A549 (cell line): ENCODE data around the gene PLEKHG3. TPM values are rescaled to one million over a fixed set of nuclear protein-coding genes. Genes with fewer than 3 reads are reported as not detected.
A peak's percentile ranks its signal among the peaks of the same experiment; 100 is the strongest.

ENCODE experiments used
- ATAC-seq, 2 experiments: fragments of 200-7000 bp in 1 of 2; fragments of >200 bp in 1 of 2; cut with Nextera tagmentation in 1 of 2; cut with Tn5 transposase in 1 of 2; 3 replicates each; pipeline versions ENCODE4 v1.8.0 to v1.9.1; 2018 to 2020; ENCODE audit warnings: mild to moderate bottlenecking in 1 of 2, moderate library complexity in 1 of 2
- CTCF ChIA-PET: fragments of 300-600 bp; sonication (Branson Sonifier 250); formaldehyde crosslinking; extraction: SDS; loops from one replicate; lab custom pipeline; 2021; ENCODE audit warnings: antibody characterized with exemption, inconsistent platforms; lab: Yijun Ruan, JAX
- POLR2A ChIA-PET: fragments of 350-600 bp; formaldehyde crosslinking; extraction: SDS; loops from one replicate; lab custom pipeline; 2021; ENCODE audit warnings: antibody characterized with exemption, inconsistent platforms; lab: Yijun Ruan, JAX
- DNase-seq, 2 experiments: peaks; one replicate each; pipeline versions ENCODE4 v3.0.0 to v3.0.0-alpha.2; 2011 to 2016; ENCODE audit warnings: low read depth in 1 of 2, low spot score in 1 of 2
- FAIRE-seq: peaks from 2 replicates; lab custom pipeline; 2011; peaks lifted over from hg19 to GRCh38; lab: Jason Lieb, UNC
- H3K27ac ChIP-seq, 2 experiments: fragments of >200 bp; sonication (Bioruptor Twin); formaldehyde crosslinking; 3 replicates each; pipeline ENCODE4 v1.5.1; 2016 to 2017
- H3K4me1 ChIP-seq: fragments of >200 bp; sonication (Bioruptor Twin); formaldehyde crosslinking; 3 replicates; pipeline ENCODE4 v1.6.1; 2016
- H3K4me2 ChIP-seq: fragments of >200 bp; sonication (Bioruptor Twin); formaldehyde crosslinking; 3 replicates; pipeline ENCODE4 v1.6.1; 2016
- H3K4me3 ChIP-seq: fragments of >200 bp; sonication (Bioruptor Twin); formaldehyde crosslinking; 3 replicates; pipeline ENCODE4 v1.5.1; 2016
- H3K9me3 ChIP-seq: fragments of >200 bp; sonication (Bioruptor Twin); formaldehyde crosslinking; 3 replicates; pipeline ENCODE4 v1.6.1; 2016
- BHLHE40 ChIP-seq: IDR thresholded peaks from 2 replicates; pipeline ENCODE4 v1.6.1; 2012; ENCODE audit warnings: low read depth, low read length, inconsistent platforms
- CEBPB ChIP-seq, 2 experiments: fragments of >200 bp in 1 of 2; sonication (Bioruptor Twin) in 1 of 2; formaldehyde crosslinking in 1 of 2; IDR thresholded peaks; 2 replicates each; pipeline ENCODE4 v1.6.1; 2012 to 2016
- ESRRA ChIP-seq: fragments of 150-350 bp; IDR thresholded peaks from 2 replicates; pipeline ENCODE4 v1.6.1; 2014; ENCODE audit warnings: mild to moderate bottlenecking, low read length, borderline replicate concordance
- FOSL2 ChIP-seq, 2 experiments: fragments of 450-650 bp in 1 of 2; fragments of >200 bp in 1 of 2; sonication (Bioruptor Twin) in 1 of 2; formaldehyde crosslinking; IDR thresholded peaks; 2 replicates each; pipeline versions ENCODE4 v1.5.0 to v1.6.1; 2016 to 2020; ENCODE audit warnings: mild to moderate bottlenecking in 1 of 2, moderate library complexity in 1 of 2
- GATA3 ChIP-seq: IDR thresholded peaks from 2 replicates; pipeline ENCODE4 v1.6.1; 2012; ENCODE audit warnings: borderline replicate concordance
- HDAC2 ChIP-seq: fragments of 200-600 bp; sonication (generic); IDR thresholded peaks from 2 replicates; pipeline ENCODE4 v1.6.1; 2016
- HEYL ChIP-seq: fragments of 250-450 bp; sonication (Bioruptor Pico); IDR thresholded peaks from 2 replicates; pipeline ENCODE4 v1.8.0; 2021; ENCODE audit warnings: mild to moderate bottlenecking, moderate library complexity
- HOXA7 ChIP-seq: fragments of 250-450 bp; sonication (Bioruptor Pico); IDR thresholded peaks from 2 replicates; pipeline ENCODE4 v1.5.0; 2020; ENCODE audit warnings: mild to moderate bottlenecking, moderate library complexity
- HOXB13 ChIP-seq: fragments of 250-450 bp; sonication (Bioruptor Pico); IDR thresholded peaks from 2 replicates; pipeline ENCODE4 v1.5.0; 2020; ENCODE audit warnings: low read depth, mild to moderate bottlenecking, moderate library complexity
- KDM1A ChIP-seq: fragments of 200-600 bp; sonication (generic); IDR thresholded peaks from 2 replicates; pipeline ENCODE4 v1.6.1; 2016; ENCODE audit warnings: low read depth, mild to moderate bottlenecking
- NPAS2 ChIP-seq: fragments of 250-450 bp; sonication (Bioruptor Pico); IDR thresholded peaks from 2 replicates; pipeline ENCODE4 v1.8.0; 2022; ENCODE audit warnings: mild to moderate bottlenecking, moderate library complexity, borderline replicate concordance
- NR3C1 ChIP-seq: fragments of >200 bp; sonication (Bioruptor Twin); formaldehyde crosslinking; IDR thresholded peaks from 3 replicates; pipeline ENCODE4 v1.6.1; 2017
- PHF8 ChIP-seq: fragments of 200-600 bp; sonication (generic); IDR thresholded peaks from 2 replicates; pipeline ENCODE4 v1.6.1; 2016; ENCODE audit warnings: low read depth, mild to moderate bottlenecking, antibody characterized with exemption, moderate library complexity, borderline replicate concordance
- RAD21 ChIP-seq, 2 experiments: fragments of >200 bp in 1 of 2; sonication (Bioruptor Twin) in 1 of 2; formaldehyde crosslinking in 1 of 2; IDR thresholded peaks in 1 of 2; conservative IDR thresholded peaks in 1 of 2; 2 replicates in 1 of 2; 3 replicates in 1 of 2; pipeline ENCODE4 v1.6.1; 2012 to 2018; ENCODE audit warnings: inconsistent platforms in 1 of 2
- RNF2 ChIP-seq: fragments of 200-600 bp; sonication (generic); IDR thresholded peaks from 2 replicates; pipeline ENCODE4 v1.6.1; 2016; ENCODE audit warnings: low read depth, mild to moderate bottlenecking, antibody characterized with exemption, moderate library complexity, borderline replicate concordance
- SMC3 ChIP-seq: fragments of >200 bp; sonication (Bioruptor Twin); formaldehyde crosslinking; IDR thresholded peaks from 3 replicates; pipeline ENCODE4 v1.6.1; 2018; ENCODE audit warnings: inconsistent platforms
- SREBF2 ChIP-seq: fragments of 450-650 bp; IDR thresholded peaks from 2 replicates; pipeline ENCODE4 v1.6.1; 2014; ENCODE audit warnings: mild to moderate bottlenecking, moderate library complexity
- TFCP2L1 ChIP-seq: fragments of 250-450 bp; sonication (Bioruptor Pico); IDR thresholded peaks from 2 replicates; pipeline ENCODE4 v1.5.0; 2021; ENCODE audit warnings: mild to moderate bottlenecking
- ZC3H11A ChIP-seq: fragments of 450-650 bp; IDR thresholded peaks from 2 replicates; pipeline ENCODE4 v1.6.1; 2014; ENCODE audit warnings: antibody characterized with exemption, mild to moderate bottlenecking
- WGBS: methylation state at CpG from one replicate; pipeline ENCODE4 v1.1.6; 2017; ENCODE audit errors: missing lambda C conversion rate; 5-methylcytosine and 5-hydroxymethylcytosine counted together
- polyA plus RNA-seq, 4 experiments: library from polyadenylated mRNA; depleted of rRNA in 3 of 4; stranded (reverse); fragments of >200 nt; fragmentation: RNase III in 1 of 4; extraction: RNeasy Plus Mini Kit Qiagen cat#74134 plus additional on column Dnase treatment in 1 of 4; gene quantifications; 2 replicates in 3 of 4; 3 replicates in 1 of 4; pipeline ENCODE4 v1.2.3, GENCODE V29; 2011 to 2017
- TF ChIP-seq, protein P1 (sequence below): IDR thresholded peaks from 2 replicates; pipeline ENCODE4 v1.6.1; 2012
- TF ChIP-seq, protein P2 (sequence below): fragments of >200 bp; sonication (Bioruptor Twin); formaldehyde crosslinking; IDR thresholded peaks from 2 replicates; pipeline ENCODE4 v1.6.1; 2016
- TF ChIP-seq, protein P3 (sequence below): fragments of 250-450 bp; sonication (Bioruptor Pico); IDR thresholded peaks from 2 replicates; pipeline ENCODE4 v1.5.0; 2020; ENCODE audit warnings: low read depth, mild to moderate bottlenecking, moderate library complexity
- TF ChIP-seq, protein P4 (sequence below): fragments of >200 bp; sonication (Bioruptor Twin); formaldehyde crosslinking; IDR thresholded peaks from 3 replicates; pipeline ENCODE4 v1.5.1; 2016

PLEKHG3 gene
- polyA plus RNA-seq, 2 of the 4 experiments (the other 2 are of a cell fraction) = 21.9 to 30.5 TPM

DNA sequence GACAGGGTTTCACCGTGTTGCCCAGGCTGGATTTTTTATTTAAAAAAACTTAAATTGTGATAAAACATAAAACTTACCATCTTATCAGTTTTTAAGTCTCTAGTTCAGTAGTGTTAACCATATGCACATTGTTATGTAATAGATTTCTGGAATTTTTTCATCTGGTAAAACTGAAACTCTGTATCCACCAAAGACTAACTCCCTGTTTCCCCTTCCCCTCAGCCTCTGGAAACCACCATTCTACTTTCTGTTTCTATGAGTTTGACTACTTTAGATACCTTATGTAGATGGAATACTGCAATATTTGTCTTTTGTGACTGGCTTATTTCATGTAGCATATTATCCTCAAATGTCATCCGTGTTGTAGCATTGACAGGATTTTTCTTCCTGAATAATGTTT lies 12.8 kb upstream of the PLEKHG3 start:
- Histone ChIP-seq H3K27ac (no peak overlapping the region), H3K4me3 (no peak overlapping the region), H3K9me3 (no peaks in the 10 kb centered on the region), H3K4me2 (no peak overlapping the region), H3K4me1 (peaks cover 5% of the 10 kb centered on the region; the same call in 1 of the 3 replicates)
- WGBS = 84% methylated on average over 2 of the region's 2 CpGs
- no peak for DNase-seq
- CTCF ChIA-PET = interaction anchor here (1.0 to 1.1 kb wide), 2 partner anchors 55 to 74 kb away, joined by 3 read pairs; no protein-coding TSS in a partner anchor
- POLR2A ChIA-PET = no interaction called here
- no peak for FAIRE-seq
- no peak for ATAC-seq
- TF ChIP-seq, protein P1, sequence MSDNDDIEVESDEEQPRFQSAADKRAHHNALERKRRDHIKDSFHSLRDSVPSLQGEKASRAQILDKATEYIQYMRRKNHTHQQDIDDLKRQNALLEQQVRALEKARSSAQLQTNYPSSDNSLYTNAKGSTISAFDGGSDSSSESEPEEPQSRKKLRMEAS = no peak
- no peak for TF ChIP-seq HEYL (CRISPR knock-in tag)
- no peak for TF ChIP-seq ZC3H11A
- TF ChIP-seq HDAC2 = no peak
- TF ChIP-seq, protein P2, sequence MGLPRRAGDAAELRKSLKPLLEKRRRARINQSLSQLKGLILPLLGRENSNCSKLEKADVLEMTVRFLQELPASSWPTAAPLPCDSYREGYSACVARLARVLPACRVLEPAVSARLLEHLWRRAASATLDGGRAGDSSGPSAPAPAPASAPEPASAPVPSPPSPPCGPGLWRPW = no peak
- TF ChIP-seq GATA3 = no peak
- TF ChIP-seq TFCP2L1 (CRISPR knock-in tag) = no peak
- no peak for TF ChIP-seq SMC3
- no peak for TF ChIP-seq RAD21 (conservative IDR thresholded peaks at IDR 0.05 in 1 of 2, IDR thresholded peaks at IDR 0.05 in 1 of 2)
- TF ChIP-seq, protein P3, sequence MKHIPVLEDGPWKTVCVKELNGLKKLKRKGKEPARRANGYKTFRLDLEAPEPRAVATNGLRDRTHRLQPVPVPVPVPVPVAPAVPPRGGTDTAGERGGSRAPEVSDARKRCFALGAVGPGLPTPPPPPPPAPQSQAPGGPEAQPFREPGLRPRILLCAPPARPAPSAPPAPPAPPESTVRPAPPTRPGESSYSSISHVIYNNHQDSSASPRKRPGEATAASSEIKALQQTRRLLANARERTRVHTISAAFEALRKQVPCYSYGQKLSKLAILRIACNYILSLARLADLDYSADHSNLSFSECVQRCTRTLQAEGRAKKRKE = no peak
- TF ChIP-seq PHF8 = no peak
- TF ChIP-seq, protein P4, sequence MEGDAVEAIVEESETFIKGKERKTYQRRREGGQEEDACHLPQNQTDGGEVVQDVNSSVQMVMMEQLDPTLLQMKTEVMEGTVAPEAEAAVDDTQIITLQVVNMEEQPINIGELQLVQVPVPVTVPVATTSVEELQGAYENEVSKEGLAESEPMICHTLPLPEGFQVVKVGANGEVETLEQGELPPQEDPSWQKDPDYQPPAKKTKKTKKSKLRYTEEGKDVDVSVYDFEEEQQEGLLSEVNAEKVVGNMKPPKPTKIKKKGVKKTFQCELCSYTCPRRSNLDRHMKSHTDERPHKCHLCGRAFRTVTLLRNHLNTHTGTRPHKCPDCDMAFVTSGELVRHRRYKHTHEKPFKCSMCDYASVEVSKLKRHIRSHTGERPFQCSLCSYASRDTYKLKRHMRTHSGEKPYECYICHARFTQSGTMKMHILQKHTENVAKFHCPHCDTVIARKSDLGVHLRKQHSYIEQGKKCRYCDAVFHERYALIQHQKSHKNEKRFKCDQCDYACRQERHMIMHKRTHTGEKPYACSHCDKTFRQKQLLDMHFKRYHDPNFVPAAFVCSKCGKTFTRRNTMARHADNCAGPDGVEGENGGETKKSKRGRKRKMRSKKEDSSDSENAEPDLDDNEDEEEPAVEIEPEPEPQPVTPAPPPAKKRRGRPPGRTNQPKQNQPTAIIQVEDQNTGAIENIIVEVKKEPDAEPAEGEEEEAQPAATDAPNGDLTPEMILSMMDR = no peak
- no peak for TF ChIP-seq BHLHE40
- TF ChIP-seq KDM1A = no peak
- no peak for TF ChIP-seq CEBPB (IDR thresholded peaks at IDR 0.05)
- no peak for TF ChIP-seq HOXB13 (CRISPR knock-in tag)
- TF ChIP-seq HOXA7 = no peak
- TF ChIP-seq ESRRA = no peak

DNA sequence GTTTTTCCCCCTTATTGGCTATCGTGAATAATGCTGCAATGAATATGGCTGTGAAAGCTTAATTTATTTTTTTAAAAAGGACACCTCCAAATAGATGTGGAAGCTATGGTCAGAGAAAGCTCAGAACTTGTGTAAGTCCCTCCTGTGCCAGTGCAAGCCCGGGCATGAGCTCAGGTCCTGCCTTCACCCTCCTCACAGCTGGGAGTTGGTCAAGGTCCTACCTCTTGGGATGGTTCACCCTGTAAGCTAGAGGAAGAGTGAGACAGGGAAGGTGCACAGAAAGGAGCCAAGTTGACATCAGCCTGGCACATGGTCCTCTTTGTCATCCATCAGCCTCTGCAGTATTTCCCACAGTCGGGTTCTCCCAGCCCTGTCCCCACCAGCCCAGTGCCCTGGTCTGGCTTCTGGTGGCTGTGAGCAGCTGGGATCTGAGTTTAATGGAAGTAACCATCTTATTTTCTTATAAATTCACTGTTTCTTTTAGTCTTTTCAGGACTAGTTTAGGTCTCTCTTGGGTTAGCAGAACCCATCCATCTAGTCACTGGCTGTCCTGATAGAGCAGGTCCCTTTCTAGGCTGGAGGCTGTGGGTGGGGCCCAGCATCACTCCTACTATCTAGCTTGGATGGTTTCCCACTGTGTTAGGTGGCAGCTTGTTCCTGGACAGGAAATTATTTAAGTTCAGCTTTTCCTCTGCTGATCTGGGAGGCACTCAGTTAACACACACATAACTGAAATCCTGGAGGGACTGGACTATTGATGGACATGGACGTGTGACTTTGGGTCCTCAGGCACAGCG lies 11.8 kb upstream of the PLEKHG3 start:
- CTCF ChIA-PET = interaction anchor here (1.1 to 2.1 kb wide), 6 partner anchors 9 to 67 kb away, joined by 3 to 7 read pairs (median 4); partner anchors contain the start of gene PLEKHG3
- H3K4me2 ChIP-seq = no peak overlapping the region
- ATAC-seq = no peak
- FAIRE-seq = no peak
- no peak overlapping the region for H3K4me3 ChIP-seq
- POLR2A ChIA-PET = interaction anchor here (0.7 to 1.0 kb wide), 2 partner anchors 12 to 304 kb away, joined by 4 to 8 read pairs; partner anchors contain the start of genes MTHFD1 and PLEKHG3
- DNase-seq = no peak
- H3K9me3 ChIP-seq = no peaks in the 10 kb centered on the region
- WGBS = 74% methylated on average over 5 of the region's 5 CpGs
- TF ChIP-seq RNF2 = no peak
- no peak for TF ChIP-seq TFCP2L1 (CRISPR knock-in tag)
- no peak for TF ChIP-seq NPAS2 (CRISPR knock-in tag)
- no peak for TF ChIP-seq SREBF2
- no peak for TF ChIP-seq FOSL2 (IDR thresholded peaks at IDR 0.05)
- no peak for TF ChIP-seq FOSL2 (CRISPR knock-in tag; IDR thresholded peaks at IDR 0.05)
- no peak for TF ChIP-seq NR3C1
- no peak for TF ChIP-seq KDM1A
- TF ChIP-seq, protein P4 = no peak
- H3K4me1 ChIP-seq = peaks cover 5% of the 10 kb centered on the region; the same call in 1 of the 3 replicates
- H3K27ac ChIP-seq = peak overlapping the region in 1 of 2 experiments; percentile 14; a peak in 1 of 6 replicates
